ENCODE data around the gene TMC2. TPM values are rescaled to one million over a fixed set of nuclear protein-coding genes. Genes with fewer than 3 reads are reported as not detected.
"Not testable (repeated sequence)": the region's sequence is repeated elsewhere in the genome, so short reads cannot be mapped to it uniquely, and the experiment has no call there.

Gene TMC2
- polyA plus RNA-seq, 4 donors = 0.09 to 0.44 (median 0.13) TPM

GRCh38 chr20:2523919-2524708 lies 12.3 kb upstream of the TMC2 start:
- DNase-seq (ENCODE audit: low read depth in 4 of 4, low spot score in 3 of 4) = peak in 3 of 4 donors; percentile 59 to 74 (median 65)

GRCh38 chr20:2524709-2525506 lies 11.5 kb upstream of the TMC2 start:
- no peak for DNase-seq (ENCODE audit: low read depth in 4 of 4, low spot score in 3 of 4)

- not testable (repeated sequence) for DNase-seq (ENCODE audit: low read depth in 4 of 4, low spot score in 3 of 4)
These were observed 10.2 kb upstream of the TMC2 start for GRCh38 chr20:2526218-2526583.

- DNase-seq (ENCODE audit: low read depth in 4 of 4, low spot score in 3 of 4) = no peak
These were observed 8.6 kb upstream of the TMC2 start for GRCh38 chr20:2527762-2528161.

- no peak for DNase-seq (ENCODE audit: low read depth in 4 of 4, low spot score in 3 of 4)
These were observed 7.6 kb upstream of the TMC2 start for GRCh38 chr20:2528671-2529271.

GRCh38 chr20:2533118-2533517 lies 3.3 kb upstream of the TMC2 start:
- no peak for DNase-seq (ENCODE audit: low read depth in 4 of 4, low spot score in 3 of 4)

GRCh38 chr20:2535711-2536559 lies 438 bp upstream of the TMC2 start:
- DNase-seq (ENCODE audit: low read depth in 4 of 4, low spot score in 3 of 4) = no peak

- no peak for DNase-seq (ENCODE audit: low read depth in 4 of 4, low spot score in 3 of 4)
These were observed 728 bp downstream of the TMC2 start for GRCh38 chr20:2537101-2537500.

GRCh38 chr20:2538356-2538755 lies 2.0 kb downstream of the TMC2 start:
- DNase-seq (ENCODE audit: low read depth in 4 of 4, low spot score in 3 of 4) = no peak

GRCh38 chr20:2538931-2539720 lies 2.8 kb downstream of the TMC2 start:
- DNase-seq (ENCODE audit: low read depth in 4 of 4, low spot score in 3 of 4) = no peak

GRCh38 chr20:2541940-2542339 lies 5.6 kb downstream of the TMC2 start:
- DNase-seq (ENCODE audit: low read depth in 4 of 4, low spot score in 3 of 4) = no peak

- no peak for DNase-seq (ENCODE audit: low read depth in 4 of 4, low spot score in 3 of 4)
These were observed 6.0 kb downstream of the TMC2 start for GRCh38 chr20:2542361-2542760.

- DNase-seq (ENCODE audit: low read depth in 4 of 4, low spot score in 3 of 4) = no peak
These were observed 7.8 kb downstream of the TMC2 start for GRCh38 chr20:2544211-2544610.

- no peak for DNase-seq (ENCODE audit: low read depth in 4 of 4, low spot score in 3 of 4)
These were observed 9.2 kb downstream of the TMC2 start for GRCh38 chr20:2545594-2545993.

GRCh38 chr20:2557873-2558580 lies 21.7 kb downstream of the TMC2 start:
- DNase-seq (ENCODE audit: low read depth in 4 of 4, low spot score in 3 of 4) = no peak

- DNase-seq (ENCODE audit: low read depth in 4 of 4, low spot score in 3 of 4) = no peak
These were observed 22.4 kb downstream of the TMC2 start for GRCh38 chr20:2558581-2559278.

GRCh38 chr20:2559279-2559626 lies 22.9 kb downstream of the TMC2 start:
- DNase-seq (ENCODE audit: low read depth in 4 of 4, low spot score in 3 of 4) = no peak

- DNase-seq (ENCODE audit: low read depth in 4 of 4, low spot score in 3 of 4) = no peak
These were observed 23.3 kb downstream of the TMC2 start for GRCh38 chr20:2559651-2560050.

GRCh38 chr20:2563116-2563515 lies 26.7 kb downstream of the TMC2 start:
- DNase-seq (ENCODE audit: low read depth in 4 of 4, low spot score in 3 of 4) = no peak
